ENCODE data around the gene ADAMTS18.
"Not testable (repeated sequence)": the region's sequence is repeated elsewhere in the genome, so short reads cannot be mapped to it uniquely, and the experiment has no call there.

The ADAMTS18 gene

DNA sequence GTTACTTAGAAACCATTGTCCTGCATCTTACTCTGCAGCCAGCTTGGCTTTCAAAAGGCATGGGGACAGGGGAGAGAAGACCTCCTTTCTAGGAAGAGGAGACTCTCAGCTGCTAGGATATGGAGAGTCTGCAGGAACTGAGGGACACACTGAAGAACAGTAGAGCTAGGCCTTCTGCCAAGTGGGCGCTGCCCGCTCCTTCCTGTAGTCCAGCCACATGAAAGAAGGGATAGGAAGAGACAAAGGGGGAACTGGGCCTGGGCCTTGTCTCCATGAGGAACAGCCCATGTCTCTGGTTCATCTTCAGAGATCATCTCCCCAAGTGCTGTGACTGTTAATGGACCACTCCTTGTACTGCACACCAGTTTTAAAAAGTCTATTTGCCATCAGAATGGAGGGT lies 157.3 kb downstream of the ADAMTS18 start:
- DNase-seq (ENCODE audit: low spot score), result no peak
- CTCF ChIA-PET, result no interaction called here
- H3K27ac ChIP-seq, result no peak overlapping the region
- POLR2A ChIA-PET (ENCODE audit: low non-redundant PET), result no interaction called here
- TF ChIP-seq, protein P1, sequence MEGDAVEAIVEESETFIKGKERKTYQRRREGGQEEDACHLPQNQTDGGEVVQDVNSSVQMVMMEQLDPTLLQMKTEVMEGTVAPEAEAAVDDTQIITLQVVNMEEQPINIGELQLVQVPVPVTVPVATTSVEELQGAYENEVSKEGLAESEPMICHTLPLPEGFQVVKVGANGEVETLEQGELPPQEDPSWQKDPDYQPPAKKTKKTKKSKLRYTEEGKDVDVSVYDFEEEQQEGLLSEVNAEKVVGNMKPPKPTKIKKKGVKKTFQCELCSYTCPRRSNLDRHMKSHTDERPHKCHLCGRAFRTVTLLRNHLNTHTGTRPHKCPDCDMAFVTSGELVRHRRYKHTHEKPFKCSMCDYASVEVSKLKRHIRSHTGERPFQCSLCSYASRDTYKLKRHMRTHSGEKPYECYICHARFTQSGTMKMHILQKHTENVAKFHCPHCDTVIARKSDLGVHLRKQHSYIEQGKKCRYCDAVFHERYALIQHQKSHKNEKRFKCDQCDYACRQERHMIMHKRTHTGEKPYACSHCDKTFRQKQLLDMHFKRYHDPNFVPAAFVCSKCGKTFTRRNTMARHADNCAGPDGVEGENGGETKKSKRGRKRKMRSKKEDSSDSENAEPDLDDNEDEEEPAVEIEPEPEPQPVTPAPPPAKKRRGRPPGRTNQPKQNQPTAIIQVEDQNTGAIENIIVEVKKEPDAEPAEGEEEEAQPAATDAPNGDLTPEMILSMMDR (conservative IDR thresholded peaks at IDR 0.05; ENCODE audit: low read depth), result no peak

DNA sequence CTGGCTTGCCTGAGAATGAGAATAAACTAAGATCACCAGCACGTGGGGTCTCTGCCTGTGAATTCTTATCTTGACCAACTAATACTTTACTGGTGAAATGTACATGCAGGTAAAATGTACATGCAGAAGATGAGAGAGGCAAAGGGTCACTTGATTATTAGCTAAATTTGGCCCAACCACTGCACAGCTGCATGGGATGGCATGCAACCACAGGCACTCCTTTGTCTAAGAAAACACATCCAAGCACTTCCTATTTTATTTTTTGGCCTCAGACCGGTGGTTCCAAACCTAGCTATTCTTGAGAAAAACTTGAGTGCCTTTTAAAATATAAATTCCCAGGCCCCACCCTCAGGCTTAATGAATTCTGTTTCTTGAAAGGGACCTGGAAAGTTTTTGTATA lies 157.7 kb downstream of the ADAMTS18 start:
- ChIA-PET POLR2A (ENCODE audit: low non-redundant PET) (no interaction called here), CTCF (no interaction called here)
- H3K27ac ChIP-seq, result no peak overlapping the region
- TF ChIP-seq, protein P1 (conservative IDR thresholded peaks at IDR 0.05; ENCODE audit: low read depth), result no peak
- no peak for DNase-seq (ENCODE audit: low spot score)

DNA sequence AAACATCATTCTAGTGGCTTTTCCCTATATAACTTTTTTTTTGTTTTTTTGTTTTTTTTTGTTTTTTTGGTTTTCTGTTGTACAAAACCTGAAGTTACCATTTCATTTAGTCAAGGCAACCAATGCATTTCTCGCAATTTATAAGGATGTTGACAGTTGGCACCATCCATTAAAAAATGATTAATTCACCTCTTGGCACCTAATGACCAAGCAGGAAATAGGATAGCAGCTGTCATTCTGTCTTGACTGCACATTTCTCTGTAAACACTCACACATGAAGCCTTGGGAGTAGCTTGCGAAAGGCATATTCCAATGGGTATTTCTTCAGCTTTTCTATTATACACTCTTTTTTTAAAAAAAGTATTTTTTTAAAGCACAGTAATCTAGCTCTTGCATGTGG lies 158.2 kb downstream of the ADAMTS18 start:
- POLR2A ChIA-PET (ENCODE audit: low non-redundant PET), result no interaction called here
- CTCF ChIA-PET, result no interaction called here
- H3K27ac ChIP-seq, result no peak overlapping the region
- TF ChIP-seq, protein P1 (conservative IDR thresholded peaks at IDR 0.05; ENCODE audit: low read depth), result no peak
- DNase-seq (ENCODE audit: low spot score), result no peak

DNA sequence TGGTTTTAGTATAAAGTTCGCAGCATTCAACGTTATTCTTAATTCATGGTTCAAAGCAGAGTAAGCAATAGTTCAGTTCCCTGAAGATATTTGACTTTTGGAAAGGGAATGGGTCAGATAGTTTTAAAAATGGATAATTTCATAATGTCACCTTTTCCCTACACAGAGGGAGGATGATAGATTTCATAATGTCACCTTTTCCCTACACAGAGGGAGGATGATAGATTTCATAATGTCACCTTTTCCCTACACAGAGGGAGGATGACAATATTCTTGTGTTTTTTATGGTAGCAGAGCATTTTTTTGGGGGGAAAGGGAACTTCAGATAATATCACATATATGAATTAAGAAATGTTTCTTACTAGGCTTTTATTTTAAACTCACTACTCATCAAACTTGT lies 159.5 kb downstream of the ADAMTS18 start:
- H3K27ac ChIP-seq; CTCF ChIA-PET; DNase-seq (ENCODE audit: low spot score); POLR2A ChIA-PET (ENCODE audit: low non-redundant PET): not testable (repeated sequence)

DNA sequence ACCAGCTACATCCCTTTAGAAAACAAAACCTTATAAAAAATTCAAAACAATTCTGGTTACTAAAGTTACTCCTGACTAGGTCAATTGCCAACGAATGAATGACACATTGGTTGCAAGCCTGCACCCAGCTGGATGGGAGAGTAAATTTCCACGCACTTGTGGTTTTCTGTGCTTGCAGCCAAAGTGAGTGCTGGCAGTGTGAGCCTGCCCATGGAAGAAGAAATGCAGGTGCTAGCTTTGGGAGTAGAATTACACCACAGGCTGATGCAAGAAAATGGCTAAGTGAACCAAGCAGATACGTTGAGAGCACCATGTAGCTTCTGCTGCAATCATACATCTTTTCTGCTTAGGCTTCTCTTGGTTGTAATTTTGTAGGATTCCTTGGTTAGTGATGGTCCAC lies 161.0 kb downstream of the ADAMTS18 start:
- CTCF ChIA-PET, result interaction anchor here (0.7 kb wide), 1 partner anchor 206 kb away, joined by 5 read pairs; no protein-coding TSS in a partner anchor
- POLR2A ChIA-PET (ENCODE audit: low non-redundant PET), result no interaction called here
- TF ChIP-seq, protein P1 (conservative IDR thresholded peaks at IDR 0.05; ENCODE audit: low read depth), result no peak
- DNase-seq (ENCODE audit: low spot score), result no peak
- H3K27ac ChIP-seq, result no peak overlapping the region

DNA sequence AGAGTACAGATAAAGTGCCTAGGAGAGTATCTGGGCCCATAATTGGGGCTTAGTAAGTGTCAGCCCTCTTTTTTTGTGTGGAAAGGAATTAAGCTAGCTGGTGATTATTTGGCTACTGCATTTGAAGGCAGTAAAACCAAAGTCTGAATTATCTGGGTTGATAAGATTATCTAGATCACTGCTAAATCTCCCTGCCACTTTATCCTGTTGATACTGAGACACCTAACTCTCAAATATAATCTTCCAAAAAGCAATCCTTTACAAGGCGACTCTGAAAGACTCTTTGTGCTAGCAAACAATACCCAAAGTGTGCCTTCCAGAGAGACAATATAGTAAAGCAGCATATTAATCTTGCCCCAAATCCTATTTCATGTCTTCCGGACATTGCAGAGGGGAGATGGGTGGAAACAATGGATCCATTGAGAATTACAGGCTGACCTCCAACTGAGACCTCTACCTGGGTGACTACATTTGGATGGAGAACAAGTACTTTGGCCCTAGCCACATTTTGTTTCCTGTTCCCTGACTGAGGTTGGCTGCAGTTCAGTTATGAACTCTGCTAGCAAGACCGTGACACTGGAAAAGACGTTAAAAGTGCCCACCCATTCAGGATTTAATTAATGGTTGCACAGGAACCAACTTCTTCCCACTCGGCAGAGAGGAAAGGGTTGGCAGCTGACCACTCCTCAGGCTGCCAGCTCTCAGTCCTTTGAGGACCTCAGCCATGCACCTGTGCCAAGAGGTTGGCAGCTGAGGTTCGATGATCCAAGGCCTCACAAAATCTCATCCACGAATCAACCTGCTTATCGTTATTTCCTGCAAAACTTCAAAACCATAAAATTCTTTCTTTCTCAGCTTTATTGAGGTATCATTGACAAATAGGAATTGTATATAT lies 163.1 kb downstream of the ADAMTS18 start:
- DNase-seq (ENCODE audit: low spot score), result no peak
- POLR2A ChIA-PET (ENCODE audit: low non-redundant PET), result no interaction called here
- CTCF ChIA-PET, result no interaction called here
- TF ChIP-seq, protein P1 (conservative IDR thresholded peaks at IDR 0.05; ENCODE audit: low read depth), result no peak
- H3K27ac ChIP-seq, result no peak overlapping the region

DNA sequence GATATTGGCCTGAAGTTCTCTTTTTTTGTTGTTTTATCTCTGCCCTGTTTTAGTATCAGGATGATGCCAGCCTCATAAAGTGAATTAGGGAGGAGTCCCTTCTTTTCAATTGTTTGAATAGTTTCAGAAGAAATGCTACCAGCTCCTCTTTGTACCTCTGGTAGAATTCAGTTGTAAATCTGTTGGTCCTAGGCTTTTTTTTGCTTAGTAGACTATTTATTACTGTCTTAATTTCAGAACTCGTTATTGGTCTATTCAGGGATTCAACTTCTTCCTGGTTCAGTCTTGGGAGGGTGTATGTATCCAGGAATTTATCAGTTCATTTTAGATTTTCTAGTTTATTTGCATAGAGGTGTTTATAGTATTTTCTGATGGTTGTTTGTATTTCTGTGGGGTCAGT lies 168.6 kb downstream of the ADAMTS18 start:
- CTCF ChIA-PET; H3K27ac ChIP-seq; POLR2A ChIA-PET (ENCODE audit: low non-redundant PET); DNase-seq (ENCODE audit: low spot score): not testable (repeated sequence)

All from RWPE1 (cell line).